Measurements from ENCODE around the gene GDPD1.

GDPD1 gene

DNA sequence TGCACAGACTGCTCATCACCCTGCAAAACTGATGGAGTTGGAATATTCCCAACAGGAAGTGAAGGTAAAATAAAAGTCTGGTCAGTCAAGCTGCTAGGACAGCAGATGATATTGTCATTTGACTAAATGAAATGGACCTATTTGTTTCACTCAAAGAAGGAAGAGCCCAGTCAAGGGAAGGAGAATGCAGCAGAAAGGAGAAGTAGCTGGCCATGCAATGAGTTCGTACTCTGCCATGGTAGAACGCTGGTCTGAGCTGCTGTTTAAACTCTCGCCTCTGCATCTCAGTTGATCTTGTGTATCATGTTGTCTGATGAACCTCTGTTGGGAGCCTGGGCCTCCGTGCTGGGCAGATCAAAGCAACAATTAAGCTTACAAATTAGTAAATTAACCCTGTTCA lies 95.6 kb downstream of the GDPD1 start:
- no peak for DNase-seq (ENCODE audit: low read depth in 2 of 2)

All from stimulated activated CD8-positive, alpha-beta memory T cell treated with anti-CD3 and anti-CD28 coated beads, Interleukin-2, amount 100 ng/mL, for 1 hour (primary cell).